22Rv1 (cell line): ENCODE data around the gene MAD1L1.

Experiments used
- CTCF ChIP-seq: fragments of 450-650 bp; IDR thresholded peaks from 2 replicates; pipeline ENCODE4 v1.5.1; 2017; ENCODE audit warnings: mild to moderate bottlenecking
- ZFX ChIP-seq: fragments of 450-650 bp; IDR thresholded peaks from 2 replicates; pipeline ENCODE4 v1.6.1; 2017; ENCODE audit warnings: antibody characterized with exemption, borderline replicate concordance

- TF ChIP-seq CTCF (no peak), ZFX (no peak)
Measured at GRCh38 chr7:1886361-1887064, 346.2 kb downstream of the MAD1L1 start.
